Cardiac fibroblast (primary cell): ENCODE measurements around the gene OGG1.

Source experiments
- DNase-seq, 2 donors: peaks; one replicate each; pipeline versions ENCODE4 v3.0.0 to v3.0.0-alpha.2; 2010; ENCODE audit warnings: low read depth in 2 of 2
- H3K4me3 ChIP-seq, 2 donors: replicated peaks in 1 of 2; 1 replicate in 1 of 2; 2 replicates in 1 of 2; pipeline ENCODE4 v1.5.1; 2011; ENCODE audit warnings: low read depth in 2 of 2, low read length in 2 of 2, mild to moderate bottlenecking in 2 of 2, moderate library complexity in 1 of 2
- TF ChIP-seq, protein P1 (sequence below): IDR thresholded peaks from one replicate; pipeline ENCODE4 v1.5.1; 2011; ENCODE audit warnings: low read depth, mild to moderate bottlenecking, low read length, inconsistent platforms

OGG1 gene

DNA sequence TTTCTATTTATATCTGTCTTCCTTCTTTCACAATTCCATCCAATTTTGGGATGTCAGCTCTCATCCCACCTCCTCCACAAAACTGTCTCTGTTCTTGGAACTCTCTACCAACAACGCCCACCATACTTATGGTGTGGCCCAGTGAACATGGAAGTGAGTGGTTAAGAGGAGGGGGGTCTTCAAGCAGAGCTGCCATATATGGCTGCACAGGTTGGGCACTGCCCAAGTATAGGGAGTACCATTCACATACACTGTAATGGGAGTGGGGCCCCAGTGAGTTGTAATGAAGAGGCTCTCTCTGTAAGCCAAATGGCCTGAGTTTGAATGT is 27.9 kb downstream of the OGG1 start:
- no peak overlapping the region for H3K4me3 ChIP-seq
- TF ChIP-seq, protein P1, sequence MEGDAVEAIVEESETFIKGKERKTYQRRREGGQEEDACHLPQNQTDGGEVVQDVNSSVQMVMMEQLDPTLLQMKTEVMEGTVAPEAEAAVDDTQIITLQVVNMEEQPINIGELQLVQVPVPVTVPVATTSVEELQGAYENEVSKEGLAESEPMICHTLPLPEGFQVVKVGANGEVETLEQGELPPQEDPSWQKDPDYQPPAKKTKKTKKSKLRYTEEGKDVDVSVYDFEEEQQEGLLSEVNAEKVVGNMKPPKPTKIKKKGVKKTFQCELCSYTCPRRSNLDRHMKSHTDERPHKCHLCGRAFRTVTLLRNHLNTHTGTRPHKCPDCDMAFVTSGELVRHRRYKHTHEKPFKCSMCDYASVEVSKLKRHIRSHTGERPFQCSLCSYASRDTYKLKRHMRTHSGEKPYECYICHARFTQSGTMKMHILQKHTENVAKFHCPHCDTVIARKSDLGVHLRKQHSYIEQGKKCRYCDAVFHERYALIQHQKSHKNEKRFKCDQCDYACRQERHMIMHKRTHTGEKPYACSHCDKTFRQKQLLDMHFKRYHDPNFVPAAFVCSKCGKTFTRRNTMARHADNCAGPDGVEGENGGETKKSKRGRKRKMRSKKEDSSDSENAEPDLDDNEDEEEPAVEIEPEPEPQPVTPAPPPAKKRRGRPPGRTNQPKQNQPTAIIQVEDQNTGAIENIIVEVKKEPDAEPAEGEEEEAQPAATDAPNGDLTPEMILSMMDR = no peak
- no peak for DNase-seq

DNA sequence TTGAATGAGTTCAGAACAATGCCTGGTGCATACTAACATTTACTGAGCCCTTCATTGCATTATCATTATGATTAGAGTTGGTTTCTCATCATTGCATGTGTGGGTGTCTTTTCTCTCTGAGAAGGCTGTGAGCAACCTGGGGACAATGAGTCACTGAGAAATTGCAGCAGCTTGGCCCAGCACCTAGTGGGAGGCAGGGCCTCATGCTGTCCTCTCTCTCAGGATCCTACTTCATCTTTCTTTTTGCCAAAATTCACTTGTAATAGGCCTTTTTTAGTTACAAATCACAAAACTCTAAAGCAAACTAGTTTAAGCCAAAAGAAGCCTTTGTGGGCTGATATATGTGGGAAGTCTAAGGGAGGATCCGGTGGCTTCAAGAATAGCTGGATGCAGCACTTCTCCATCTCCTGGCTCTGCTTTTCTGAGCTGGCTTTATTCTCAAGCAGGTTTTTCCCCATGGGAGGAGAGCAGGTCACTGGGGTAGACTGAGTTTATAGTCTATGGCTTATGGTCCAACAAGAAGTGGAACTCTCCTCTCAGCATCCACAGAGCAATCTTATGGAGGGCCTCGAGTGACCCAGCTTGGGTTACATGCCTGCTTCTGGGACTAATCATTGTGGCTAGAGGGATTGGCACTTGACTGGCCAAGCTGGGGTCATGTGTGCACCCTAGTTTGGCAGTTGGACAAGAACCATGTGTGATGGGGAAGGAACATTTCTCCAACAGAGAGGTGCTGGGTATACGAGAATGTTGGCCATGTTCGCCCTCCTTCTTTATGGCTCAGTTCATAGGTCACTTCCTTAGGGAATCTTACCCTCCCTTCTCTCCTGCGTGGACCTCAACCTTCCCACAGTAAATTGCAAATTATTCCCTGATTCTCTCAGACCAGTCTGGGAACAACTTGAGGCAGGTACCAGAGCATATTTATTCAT is 28.7 kb downstream of the OGG1 start:
- TF ChIP-seq, protein P1 = no peak
- DNase-seq = peak; percentile 48 to 74
- H3K4me3 ChIP-seq = no peak overlapping the region

DNA sequence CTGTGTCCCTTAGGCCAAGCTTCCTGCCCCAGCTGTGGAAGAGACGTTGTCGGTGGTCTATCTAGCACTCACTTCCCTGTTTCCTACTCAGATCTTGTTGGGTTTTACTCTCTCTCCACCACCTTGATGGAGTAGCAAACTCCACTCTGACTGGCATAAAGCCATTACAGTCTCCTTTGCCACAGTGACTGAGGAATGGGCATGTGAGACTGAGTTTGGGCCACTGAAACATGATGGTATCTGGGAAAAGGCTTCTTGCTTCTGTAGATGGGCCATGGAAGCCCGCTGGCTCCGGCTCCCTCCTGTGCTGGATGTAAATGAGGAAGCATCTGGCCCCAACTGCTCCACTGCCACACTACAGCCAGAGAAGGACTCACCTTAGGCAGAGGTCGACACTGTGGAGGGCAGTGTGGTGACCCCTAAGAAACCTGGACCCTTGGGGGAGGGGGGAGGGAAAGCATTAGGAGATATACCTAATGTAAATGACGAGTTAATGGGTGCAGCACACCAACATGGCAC is 29.4 kb downstream of the OGG1 start:
- TF ChIP-seq, protein P1 = no peak
- DNase-seq = no peak
- H3K4me3 ChIP-seq = no peak overlapping the region

DNA sequence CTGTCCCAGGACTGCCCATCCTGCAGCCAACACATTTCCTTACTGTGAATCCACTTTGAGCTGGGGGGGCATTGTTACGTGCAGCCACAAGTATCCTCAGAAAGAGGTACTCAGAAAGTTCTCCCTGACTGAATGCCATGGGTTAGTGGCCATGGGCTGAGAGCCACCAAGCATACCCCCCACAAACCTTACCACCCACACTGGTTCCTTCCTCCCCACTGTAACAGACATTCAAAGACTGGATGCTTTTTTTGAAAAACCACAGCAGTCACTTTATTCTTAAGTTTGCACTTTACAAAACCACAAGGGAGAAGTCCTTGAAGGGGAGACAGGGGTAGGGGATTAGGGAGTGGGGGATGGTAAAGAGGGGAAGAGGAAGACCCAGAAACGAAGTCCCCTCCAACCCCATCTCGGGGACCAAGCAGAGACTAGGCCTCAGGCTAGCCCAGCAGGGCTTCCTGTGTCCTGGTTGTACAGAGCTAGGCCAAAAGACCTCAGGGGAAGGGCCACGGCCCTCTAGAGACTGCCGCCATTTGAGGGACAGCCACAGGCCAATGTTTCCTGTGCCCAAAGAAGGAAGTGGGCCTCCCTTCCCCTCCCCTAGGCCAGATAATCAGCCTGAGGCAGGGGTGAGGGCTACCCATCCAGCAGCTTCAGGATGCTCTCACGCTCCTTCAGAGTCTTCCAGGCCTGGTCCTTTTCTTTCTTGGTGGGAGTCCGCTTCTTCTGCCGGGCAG is 30.1 kb downstream of the OGG1 start:
- DNase-seq = no peak
- no peak overlapping the region for H3K4me3 ChIP-seq
- TF ChIP-seq, protein P1 = no peak

DNA sequence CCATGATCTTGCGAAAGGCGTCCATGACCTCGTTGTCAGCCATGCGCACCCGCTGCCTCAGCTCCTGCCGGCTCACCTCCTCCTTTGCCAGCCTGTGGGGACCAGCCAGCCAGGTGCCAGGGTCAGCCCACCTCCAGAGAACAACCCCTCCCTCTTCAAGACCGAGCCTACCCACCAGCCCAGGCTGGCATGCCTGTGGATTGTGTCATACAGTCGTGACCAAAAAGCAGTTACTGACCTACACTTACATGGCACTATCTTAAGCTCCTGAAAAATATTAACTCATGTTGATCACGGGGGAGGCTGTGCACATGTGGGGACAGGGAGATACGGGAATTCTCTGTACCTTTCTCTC is 30.7 kb downstream of the OGG1 start:
- TF ChIP-seq, protein P1 = no peak
- no peak overlapping the region for H3K4me3 ChIP-seq
- no peak for DNase-seq

DNA sequence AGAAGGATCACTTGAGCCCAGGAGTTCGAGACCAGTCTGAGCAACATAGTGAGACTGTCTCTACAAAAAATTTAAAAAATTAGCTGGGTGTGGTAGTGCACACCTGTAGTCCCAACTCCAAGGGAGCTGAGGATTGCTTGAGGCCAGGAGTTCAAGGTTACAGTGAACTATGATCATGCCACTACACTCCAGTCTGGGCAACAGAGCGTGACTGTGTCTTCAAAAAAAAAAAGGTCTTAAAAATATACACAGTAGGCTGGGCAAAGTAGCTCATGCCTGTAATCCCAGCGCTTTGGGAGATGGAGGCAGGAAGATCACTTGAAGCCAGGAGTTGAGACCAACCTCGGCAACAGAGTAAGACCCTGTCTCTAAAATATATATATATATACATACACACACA is 31.2 kb downstream of the OGG1 start:
- no peak for DNase-seq
- TF ChIP-seq, protein P1 = no peak
- H3K4me3 ChIP-seq = no peak overlapping the region
